ENCODE data around the gene CAPN9.

Gene CAPN9

GRCh38 chr1:230706887-230707731, 40.1 kb upstream of the CAPN9 start:
- DNase-seq (ENCODE audit: extremely low read depth, low read depth): no peak
- H3K4me3 ChIP-seq (replicated peaks; ENCODE audit: low read depth, low read length): no peak overlapping the region
- TF ChIP-seq CTCF (IDR thresholded peaks at IDR 0.05; ENCODE audit: low read depth, low read length, missing control alignments): no peak

DNA sequence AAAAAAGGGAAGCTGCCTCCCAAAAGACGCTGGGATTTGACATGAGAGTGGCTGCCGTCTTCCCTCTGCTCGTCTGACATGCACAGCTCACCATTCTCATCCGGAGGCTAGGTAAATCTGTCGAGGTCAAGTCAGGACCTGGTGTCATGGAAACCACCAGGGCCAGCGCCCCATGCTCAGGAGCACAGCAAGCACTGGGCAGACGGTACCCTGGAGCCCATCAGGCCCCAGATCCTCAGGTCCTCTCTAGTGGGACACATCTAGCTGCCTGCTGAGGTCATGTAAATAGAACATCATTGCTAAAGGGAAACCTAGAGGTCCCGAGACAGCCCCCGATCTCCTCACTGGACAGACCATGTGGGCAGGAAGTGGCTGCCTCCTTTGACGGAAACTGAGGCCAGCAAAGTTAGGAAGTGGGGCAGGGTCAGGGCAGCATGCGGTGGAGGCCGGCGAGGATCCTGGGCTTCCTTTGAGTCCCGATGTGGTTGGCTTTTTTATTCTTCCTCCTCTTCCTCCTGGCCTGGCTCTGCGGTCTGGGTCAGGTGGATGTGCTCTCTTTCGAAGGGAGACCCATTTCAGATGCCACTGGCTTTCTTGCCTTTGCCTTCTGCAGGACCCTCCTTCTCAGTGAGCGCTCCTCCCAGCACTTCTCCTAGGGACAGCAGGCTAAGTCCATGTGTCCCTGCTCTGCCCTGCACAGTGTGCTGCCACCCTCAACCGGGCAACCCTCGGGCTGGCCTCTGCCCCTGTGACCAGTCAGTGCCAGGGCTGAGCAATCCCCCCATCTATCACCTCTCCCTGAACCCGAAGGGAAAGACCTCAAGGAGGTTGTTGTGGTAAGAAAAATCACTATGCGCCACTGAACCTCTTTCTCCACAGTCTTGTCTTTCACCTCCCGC, 39.2 kb upstream of the CAPN9 start:
- TF ChIP-seq CTCF (IDR thresholded peaks at IDR 0.05; ENCODE audit: low read depth, low read length, missing control alignments): no peak

GRCh38 chr1:230708631-230709580, 38.3 kb upstream of the CAPN9 start:
- no peak for TF ChIP-seq CTCF (IDR thresholded peaks at IDR 0.05; ENCODE audit: low read depth, low read length, missing control alignments)
- no peak for DNase-seq (ENCODE audit: extremely low read depth, low read depth)
- H3K4me3 ChIP-seq (replicated peaks; ENCODE audit: low read depth, low read length): no peak overlapping the region

More for the DNA sequence above, 39.2 kb upstream of the CAPN9 start:
- no peak overlapping the region for H3K4me3 ChIP-seq (replicated peaks; ENCODE audit: low read depth, low read length)
- no peak for DNase-seq (ENCODE audit: extremely low read depth, low read depth)

- no peak overlapping the region for H3K4me3 ChIP-seq (replicated peaks; ENCODE audit: low read depth, low read length)
- no peak for DNase-seq (ENCODE audit: extremely low read depth, low read depth)
- no peak for TF ChIP-seq CTCF (IDR thresholded peaks at IDR 0.05; ENCODE audit: low read depth, low read length, missing control alignments)
Measured at GRCh38 chr1:230709619-230710542, 37.3 kb upstream of the CAPN9 start.

GRCh38 chr1:230710543-230710904, 36.7 kb upstream of the CAPN9 start:
- no peak for TF ChIP-seq CTCF (IDR thresholded peaks at IDR 0.05; ENCODE audit: low read depth, low read length, missing control alignments)
- H3K4me3 ChIP-seq (replicated peaks; ENCODE audit: low read depth, low read length): no peak overlapping the region
- DNase-seq (ENCODE audit: extremely low read depth, low read depth): no peak

Data from HFF-Myc (cell line).